ENCODE measurements around the gene ERCC6L.

The ERCC6L gene

GRCh38 chrX:72158773-72159172, 80.1 kb downstream of the ERCC6L start:
- no peak for DNase-seq
